Adrenal gland (tissue), 5 donors: Measurements from ENCODE around the gene COX19.
A peak's percentile ranks its signal among the peaks of the same experiment; 100 is the strongest.

Experiments used
- CTCF ChIP-seq, 6 experiments: fragments of 450-650 bp in 4 of 6; fragments of 200-600 bp in 2 of 6; sonication (generic) in 1 of 6; IDR thresholded peaks; 1 replicate in 5 of 6; 2 replicates in 1 of 6; pipeline versions ENCODE4 v1.5.1 to v1.8.0; 2016 to 2021; ENCODE audit warnings: antibody characterized with exemption in 6 of 6, mild to moderate bottlenecking in 2 of 6, moderate library complexity in 1 of 6
- POLR2A ChIP-seq, 2 donors: fragments of 450-650 bp; IDR thresholded peaks; one replicate each; pipeline ENCODE4 v1.6.1; 2017; ENCODE audit warnings: antibody characterized with exemption in 2 of 2, mild to moderate bottlenecking in 2 of 2, moderate library complexity in 1 of 2
- donor health status: DM: no; HTN: no; CAD: no.

- TF ChIP-seq CTCF (IDR thresholded peaks at IDR 0.05) = no peak
- peak in 1 of 2 donors; percentile 61 for TF ChIP-seq POLR2A (IDR thresholded peaks at IDR 0.05)
These were observed 2.1 kb upstream of the COX19 start for GRCh38 chr7:977326-978048.
